SK-N-SH treated with all-trans-retinoic acid at 6 μM for 48 hours (cell line): Measurements from ENCODE around the gene ZNF836.

Experiments used
- ATAC-seq: fragments of 200-7000 bp; cut with Tn5 transposase; 3 replicates; pipeline ENCODE4 v1.9.1; 2020; ENCODE audit warnings: mild to moderate bottlenecking, moderate library complexity
- ARNTL ChIP-seq: fragments of 450-650 bp; formaldehyde crosslinking; IDR thresholded peaks from 2 replicates; pipeline ENCODE4 v1.5.0; 2020; ENCODE audit warnings: low read depth, mild to moderate bottlenecking, moderate library complexity, borderline replicate concordance
- BACH2 ChIP-seq: fragments of 250-450 bp; sonication (Bioruptor Pico); IDR thresholded peaks from 2 replicates; pipeline ENCODE4 v1.9.0; 2021; ENCODE audit warnings: mild to moderate bottlenecking, borderline replicate concordance
- CREB5 ChIP-seq: fragments of 250-450 bp; sonication (Bioruptor Pico); IDR thresholded peaks from 2 replicates; pipeline ENCODE4 v1.5.1; 2020; ENCODE audit warnings: low read depth, mild to moderate bottlenecking, moderate library complexity
- CSDC2 ChIP-seq: fragments of 250-450 bp; sonication (Bioruptor Pico); IDR thresholded peaks from 2 replicates; pipeline ENCODE4 v1.5.0; 2020; ENCODE audit warnings: mild to moderate bottlenecking, moderate library complexity
- ESRRG ChIP-seq: fragments of 250-450 bp; sonication (Bioruptor Pico); IDR thresholded peaks from 2 replicates; pipeline ENCODE4 v1.6.1; 2021; ENCODE audit warnings: mild to moderate bottlenecking
- ISL1 ChIP-seq: fragments of 250-450 bp; sonication (Bioruptor Pico); IDR thresholded peaks from 2 replicates; pipeline ENCODE4 v2.1.2; 2022; ENCODE audit warnings: mild to moderate bottlenecking, moderate library complexity
- OSR1 ChIP-seq: fragments of 250-450 bp; sonication (Bioruptor Pico); IDR thresholded peaks from 2 replicates; pipeline ENCODE4 v1.8.0; 2022; ENCODE audit warnings: moderate library complexity, mild to moderate bottlenecking, inconsistent platforms
- PPARA ChIP-seq: fragments of 250-450 bp; sonication (Bioruptor Pico); IDR thresholded peaks from 2 replicates; pipeline ENCODE4 v1.5.0; 2020; ENCODE audit warnings: mild to moderate bottlenecking, borderline replicate concordance
- RARB ChIP-seq: fragments of 250-450 bp; sonication (Bioruptor Pico); IDR thresholded peaks from 2 replicates; pipeline ENCODE4 v1.8.0; 2021; ENCODE audit warnings: mild to moderate bottlenecking, moderate library complexity
- SNAI2 ChIP-seq: fragments of 250-450 bp; sonication (Bioruptor Pico); IDR thresholded peaks from 2 replicates; pipeline ENCODE4 v1.5.0; 2020; ENCODE audit warnings: mild to moderate bottlenecking, moderate library complexity
- TCF4 ChIP-seq: fragments of 250-450 bp; sonication (Bioruptor Pico); IDR thresholded peaks from 2 replicates; pipeline ENCODE4 v1.8.0; 2021; ENCODE audit warnings: mild to moderate bottlenecking, moderate library complexity, borderline replicate concordance
- TOX ChIP-seq: fragments of 250-450 bp; sonication (Bioruptor Pico); IDR thresholded peaks from 2 replicates; pipeline ENCODE4 v1.8.0; 2021; ENCODE audit warnings: mild to moderate bottlenecking, moderate library complexity, borderline replicate concordance
- ZC3H10 ChIP-seq: fragments of 250-450 bp; sonication (Bioruptor Pico); IDR thresholded peaks from 2 replicates; pipeline ENCODE4 v1.5.1; 2021; ENCODE audit warnings: mild to moderate bottlenecking, moderate library complexity
- ZFP3 ChIP-seq: fragments of 250-450 bp; sonication (Bioruptor Pico); IDR thresholded peaks from 2 replicates; pipeline ENCODE4 v1.5.0; 2020; ENCODE audit warnings: mild to moderate bottlenecking, moderate library complexity
- ZFP30 ChIP-seq: fragments of 450-650 bp; formaldehyde crosslinking; IDR thresholded peaks from 2 replicates; pipeline ENCODE4 v1.5.0; 2022; ENCODE audit warnings: mild to moderate bottlenecking, moderate library complexity
- ZNF565 ChIP-seq: fragments of 450-650 bp; formaldehyde crosslinking; conservative IDR thresholded peaks from 2 replicates; pipeline ENCODE4 v1.5.0; 2020; ENCODE audit warnings: low read depth, mild to moderate bottlenecking, moderate library complexity
- ZNF70 ChIP-seq: fragments of 450-650 bp; formaldehyde crosslinking; IDR thresholded peaks from 2 replicates; pipeline ENCODE4 v1.5.0; 2020; ENCODE audit warnings: mild to moderate bottlenecking, moderate library complexity
- ZNF8 ChIP-seq: fragments of 450-650 bp; formaldehyde crosslinking; IDR thresholded peaks from 2 replicates; pipeline ENCODE4 v1.5.0; 2020; ENCODE audit warnings: mild to moderate bottlenecking, moderate library complexity
- TF ChIP-seq, protein P1 (sequence below): fragments of 250-450 bp; sonication (Bioruptor Pico); IDR thresholded peaks from 2 replicates; pipeline ENCODE4 v1.5.1; 2021; ENCODE audit warnings: mild to moderate bottlenecking, moderate library complexity
- TF ChIP-seq, protein P2 (sequence below): fragments of 250-450 bp; sonication (Bioruptor Pico); IDR thresholded peaks from 2 replicates; pipeline ENCODE4 v1.8.0; 2020; ENCODE audit warnings: mild to moderate bottlenecking, moderate library complexity, borderline replicate concordance
- TF ChIP-seq, protein P3 (sequence below): fragments of 250-450 bp; sonication (Bioruptor Pico); IDR thresholded peaks from 2 replicates; pipeline ENCODE4 v1.8.0; 2021; ENCODE audit warnings: low read depth, mild to moderate bottlenecking, moderate library complexity, borderline replicate concordance

The ZNF836 gene

GRCh38 chr19:52198678-52199077 is 27.3 kb upstream of the ZNF836 start:
- TF ChIP-seq ESRRG (CRISPR knock-in tag) = no peak
- no peak for TF ChIP-seq RARB
- no peak for TF ChIP-seq TCF4 (CRISPR knock-in tag)
- TF ChIP-seq ZFP3 (CRISPR knock-in tag) = no peak
- TF ChIP-seq ZFP30 (CRISPR knock-in tag) = no peak
- TF ChIP-seq, protein P1, sequence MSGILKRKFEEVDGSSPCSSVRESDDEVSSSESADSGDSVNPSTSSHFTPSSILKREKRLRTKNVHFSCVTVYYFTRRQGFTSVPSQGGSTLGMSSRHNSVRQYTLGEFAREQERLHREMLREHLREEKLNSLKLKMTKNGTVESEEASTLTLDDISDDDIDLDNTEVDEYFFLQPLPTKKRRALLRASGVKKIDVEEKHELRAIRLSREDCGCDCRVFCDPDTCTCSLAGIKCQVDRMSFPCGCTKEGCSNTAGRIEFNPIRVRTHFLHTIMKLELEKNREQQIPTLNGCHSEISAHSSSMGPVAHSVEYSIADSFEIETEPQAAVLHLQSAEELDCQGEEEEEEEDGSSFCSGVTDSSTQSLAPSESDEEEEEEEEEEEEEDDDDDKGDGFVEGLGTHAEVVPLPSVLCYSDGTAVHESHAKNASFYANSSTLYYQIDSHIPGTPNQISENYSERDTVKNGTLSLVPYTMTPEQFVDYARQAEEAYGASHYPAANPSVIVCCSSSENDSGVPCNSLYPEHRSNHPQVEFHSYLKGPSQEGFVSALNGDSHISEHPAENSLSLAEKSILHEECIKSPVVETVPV = no peak
- TF ChIP-seq, protein P2, sequence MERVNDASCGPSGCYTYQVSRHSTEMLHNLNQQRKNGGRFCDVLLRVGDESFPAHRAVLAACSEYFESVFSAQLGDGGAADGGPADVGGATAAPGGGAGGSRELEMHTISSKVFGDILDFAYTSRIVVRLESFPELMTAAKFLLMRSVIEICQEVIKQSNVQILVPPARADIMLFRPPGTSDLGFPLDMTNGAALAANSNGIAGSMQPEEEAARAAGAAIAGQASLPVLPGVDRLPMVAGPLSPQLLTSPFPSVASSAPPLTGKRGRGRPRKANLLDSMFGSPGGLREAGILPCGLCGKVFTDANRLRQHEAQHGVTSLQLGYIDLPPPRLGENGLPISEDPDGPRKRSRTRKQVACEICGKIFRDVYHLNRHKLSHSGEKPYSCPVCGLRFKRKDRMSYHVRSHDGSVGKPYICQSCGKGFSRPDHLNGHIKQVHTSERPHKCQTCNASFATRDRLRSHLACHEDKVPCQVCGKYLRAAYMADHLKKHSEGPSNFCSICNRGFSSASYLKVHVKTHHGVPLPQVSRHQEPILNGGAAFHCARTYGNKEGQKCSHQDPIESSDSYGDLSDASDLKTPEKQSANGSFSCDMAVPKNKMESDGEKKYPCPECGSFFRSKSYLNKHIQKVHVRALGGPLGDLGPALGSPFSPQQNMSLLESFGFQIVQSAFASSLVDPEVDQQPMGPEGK (CRISPR knock-in tag) = no peak
- TF ChIP-seq SNAI2 (CRISPR knock-in tag) = no peak
- no peak for TF ChIP-seq BACH2
- no peak for TF ChIP-seq OSR1
- no peak for TF ChIP-seq ZNF565 (CRISPR knock-in tag)
- TF ChIP-seq PPARA = no peak
- no peak for TF ChIP-seq TOX (CRISPR knock-in tag)
- no peak for TF ChIP-seq ZNF70 (CRISPR knock-in tag)
- no peak for TF ChIP-seq CREB5 (CRISPR knock-in tag)
- no peak for TF ChIP-seq ZNF8 (CRISPR knock-in tag)
- TF ChIP-seq, protein P3, sequence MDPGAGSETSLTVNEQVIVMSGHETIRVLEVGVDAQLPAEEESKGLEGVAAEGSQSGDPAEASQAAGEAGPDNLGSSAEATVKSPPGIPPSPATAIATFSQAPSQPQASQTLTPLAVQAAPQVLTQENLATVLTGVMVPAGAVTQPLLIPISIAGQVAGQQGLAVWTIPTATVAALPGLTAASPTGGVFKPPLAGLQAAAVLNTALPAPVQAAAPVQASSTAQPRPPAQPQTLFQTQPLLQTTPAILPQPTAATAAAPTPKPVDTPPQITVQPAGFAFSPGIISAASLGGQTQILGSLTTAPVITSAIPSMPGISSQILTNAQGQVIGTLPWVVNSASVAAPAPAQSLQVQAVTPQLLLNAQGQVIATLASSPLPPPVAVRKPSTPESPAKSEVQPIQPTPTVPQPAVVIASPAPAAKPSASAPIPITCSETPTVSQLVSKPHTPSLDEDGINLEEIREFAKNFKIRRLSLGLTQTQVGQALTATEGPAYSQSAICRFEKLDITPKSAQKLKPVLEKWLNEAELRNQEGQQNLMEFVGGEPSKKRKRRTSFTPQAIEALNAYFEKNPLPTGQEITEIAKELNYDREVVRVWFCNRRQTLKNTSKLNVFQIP = no peak
- TF ChIP-seq ZC3H10 (CRISPR knock-in tag) = no peak
- no peak for ATAC-seq

- ATAC-seq = no peak
- no peak for TF ChIP-seq ESRRG (CRISPR knock-in tag)
- no peak for TF ChIP-seq ZNF565 (CRISPR knock-in tag)
- TF ChIP-seq PPARA = no peak
- TF ChIP-seq ZNF70 (CRISPR knock-in tag) = no peak
Observed at GRCh38 chr19:52197964-52198363, 26.5 kb upstream of the ZNF836 start.

DNA sequence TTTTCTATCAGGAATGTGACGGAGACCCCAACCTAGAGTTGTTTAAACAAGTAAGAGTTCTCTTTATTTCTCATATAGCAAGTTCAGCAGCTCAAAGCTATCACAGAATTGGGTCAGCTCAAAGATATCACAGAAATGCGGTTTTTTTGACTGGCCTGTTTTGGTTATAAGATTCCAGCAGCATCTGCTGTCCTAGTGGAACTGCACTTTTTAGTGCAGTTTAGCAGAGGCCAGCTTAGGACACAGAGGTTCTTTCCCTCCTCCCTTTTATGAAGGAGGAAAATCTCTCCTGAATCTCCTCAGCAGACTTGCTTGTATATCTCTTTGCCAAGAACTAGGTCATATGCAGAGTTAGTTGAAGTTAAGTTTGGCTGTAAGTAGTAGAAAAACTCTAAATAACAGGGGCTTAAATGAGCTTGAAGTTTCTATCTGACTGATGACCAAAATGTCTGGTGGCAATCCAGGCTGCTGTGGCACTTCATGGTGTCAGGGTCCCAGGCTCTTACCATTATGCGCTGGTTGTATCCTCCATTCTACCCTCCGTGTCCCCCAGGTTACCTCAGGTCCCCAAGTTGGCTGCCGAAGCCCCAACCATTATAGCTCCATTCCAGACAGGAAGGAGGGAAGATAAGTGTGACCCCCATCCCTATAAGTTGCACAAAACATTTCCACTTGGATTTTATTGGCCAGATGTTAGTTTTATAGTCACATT is 25.0 kb upstream of the ZNF836 start:
- TF ChIP-seq SNAI2 (CRISPR knock-in tag) (no peak), ARNTL (no peak), CREB5 (CRISPR knock-in tag) (no peak), CSDC2 (CRISPR knock-in tag) (no peak), OSR1 (no peak), ZNF565 (CRISPR knock-in tag) (no peak), TOX (CRISPR knock-in tag) (no peak), ISL1 (no peak), ZNF70 (CRISPR knock-in tag) (no peak), RARB (no peak), ZFP30 (CRISPR knock-in tag) (no peak), ZNF8 (CRISPR knock-in tag) (no peak)
- TF ChIP-seq, protein P1 = no peak
- no peak for ATAC-seq
